ENCODE measurements around the gene KCNJ11. TPM values are rescaled to one million over a fixed set of nuclear protein-coding genes. Genes with fewer than 3 reads are reported as not detected.

The KCNJ11 gene
- total RNA-seq (2012; rRNA removed) (not detected in 2 replicates), polyA plus RNA-seq (2012; rRNA removed) (not detected in 2 replicates), Bru-seq, nascent RNA (not detected), BruChase-seq, experiment 1, labeled RNA remaining after a 6-hour chase (not detected), BruChase-seq, experiment 2, labeled RNA remaining after a 2-hour chase (percentile 17 among the genes with signal in this experiment)
- not detected in 2 replicates for polyA plus RNA-seq (2012; cell fraction: cytosol; rRNA removed)
- not detected in 2 replicates for polyA plus RNA-seq (2012; cell fraction: nucleus; rRNA removed; ENCODE audit: low replicate concordance)
- long read RNA-seq, result 0 reads

GRCh38 chr11:17388609-17389210, at the start of gene KCNJ11:
Gene KCNJ11 (minus strand): TSS chr11:17388659. CDS start chr11:17388091, 568 bp downstream.
- peak within 1 kb of the TSS; percentile 37 for H2AK9ac ChIP-seq (replicated peaks; ENCODE audit: low read depth, low read length, poor library complexity)
- H2BK15ac ChIP-seq (ENCODE audit: low read depth, low read length), result no peak within 1 kb of the TSS
- no peak for TF ChIP-seq USF2 (IDR thresholded peaks at IDR 0.05; ENCODE audit: low read depth, low read length)
- no peak for TF ChIP-seq BHLHE40 (IDR thresholded peaks at IDR 0.05; ENCODE audit: low read depth, low read length)
- no peak for TF ChIP-seq MAZ (IDR thresholded peaks at IDR 0.05; ENCODE audit: borderline replicate concordance, low read depth, low read length)
- TF ChIP-seq NFE2L2 (IDR thresholded peaks at IDR 0.05; ENCODE audit: low read depth, low read length), result no peak
- no peak for TF ChIP-seq RAD21 (IDR thresholded peaks at IDR 0.05; ENCODE audit: low read length)
- TF ChIP-seq FOS (IDR thresholded peaks at IDR 0.05; ENCODE audit: low read depth, low read length), result no peak
- TF ChIP-seq ELK1 (IDR thresholded peaks at IDR 0.05; ENCODE audit: borderline replicate concordance, low read depth, low read length), result no peak
- no peak for TF ChIP-seq RCOR1 (IDR thresholded peaks at IDR 0.05; ENCODE audit: insufficient replicate concordance, low read length)
- TF ChIP-seq RFX5 (IDR thresholded peaks at IDR 0.05; ENCODE audit: low read depth, low read length), result no peak
- TF ChIP-seq POLR2A (IDR thresholded peaks at IDR 0.05; ENCODE audit: low read depth, low read length), result no peak
- TF ChIP-seq MAFK (IDR thresholded peaks at IDR 0.05; ENCODE audit: low read depth, low read length), result no peak
- TF ChIP-seq CEBPB (IDR thresholded peaks at IDR 0.05; ENCODE audit: low read depth, low read length), result no peak
- no peak for TF ChIP-seq CTCF (conservative IDR thresholded peaks at IDR 0.05; ENCODE audit: low read depth, low read length)
- TF ChIP-seq MXI1 (IDR thresholded peaks at IDR 0.05; ENCODE audit: borderline replicate concordance, low read depth, low read length), result no peak

More at GRCh38 chr11:17388609-17389210, at the start of gene KCNJ11:
- in situ Hi-C loops (cut with MboI; ENCODE audit: low sequenced_read_pairs), result no loop called here
- H2BK120ac ChIP-seq (ENCODE audit: low read depth, low read length), result no peak within 1 kb of the TSS
- H3K4ac ChIP-seq (ENCODE audit: low read depth, low read length), result no peak within 1 kb of the TSS
- dilution Hi-C loops (cut with HindIII; ENCODE audit: low sequenced_read_pairs, unreplicated experiment), result no loop called here
- H2BK20ac ChIP-seq (ENCODE audit: low read depth, low read length), result no peak within 1 kb of the TSS
- CTCF ChIA-PET, result interaction anchor here (1.4 kb wide), 1 partner anchor 139 kb away, joined by 4 read pairs; no protein-coding TSS in a partner anchor
- H2BK5ac ChIP-seq (ENCODE audit: low read depth, low read length, poor library complexity, severe bottlenecking), result no peak within 1 kb of the TSS
- H3K23ac ChIP-seq (ENCODE audit: low read depth, low read length), result no peak within 1 kb of the TSS
- no peaks in the 10 kb centered on the region for H3K36me3 ChIP-seq (ENCODE audit: control insufficient read depth, insufficient read depth, low read length)
- no peaks in the 10 kb centered on the region for H3K79me1 ChIP-seq (ENCODE audit: low read depth in 1 of 2, low read length in 2 of 2)
- no peaks in the 10 kb centered on the region for H3K4me1 ChIP-seq (ENCODE audit: control insufficient read depth, insufficient read depth, low read length)
- H3K9ac ChIP-seq (ENCODE audit: low read depth, low read length), result no peak within 1 kb of the TSS
- 3% methylated on average over 32 of the region's 53 CpGs; no CpG with 5 or more reads in 1 of the 2 experiments for WGBS, 2 experiments (ENCODE audit: extremely low coverage in 2 of 2, insufficient read length in 1 of 2)
- H3K18ac ChIP-seq (ENCODE audit: low read depth, low read length), result no peak within 1 kb of the TSS
- DNase-seq, result no peak
- H2AFZ ChIP-seq (replicated peaks; ENCODE audit: low read length, poor library complexity), result peak within 1 kb of the TSS; percentile 89
- intact Hi-C loops (cut with micrococcal nuclease), result loop anchor here (1.0 kb wide), 1 partner anchor 116 kb away; no protein-coding TSS in a partner anchor
- no peaks in the 10 kb centered on the region for H4K20me1 ChIP-seq (ENCODE audit: insufficient read depth, low read length)
- no peak within 1 kb of the TSS for H3K27ac ChIP-seq (ENCODE audit: insufficient read depth, low read length)
- POLR2A ChIA-PET (ENCODE audit: unreplicated experiment), result no interaction called here
- peaks cover 24% of the 10 kb centered on the region; the same call in 1 of the 2 replicates for H3K27me3 ChIP-seq (ENCODE audit: control insufficient read depth, insufficient read depth, low read length)
- H2AK5ac ChIP-seq (ENCODE audit: low read depth, low read length), result no peak within 1 kb of the TSS
- H3K9me1 ChIP-seq (ENCODE audit: insufficient read depth, low read length), result peaks cover 1% of the 10 kb centered on the region; the same call in 1 of the 2 replicates
- no peaks in the 10 kb centered on the region for H3K9me3 ChIP-seq (ENCODE audit: control insufficient read depth, insufficient read depth, low read length)
- peak; percentile 51 for ATAC-seq (ENCODE audit: low read depth)
- no TSS peak for BruUV-seq (replicated peaks)
- no peak within 1 kb of the TSS for H3K14ac ChIP-seq (replicated peaks; ENCODE audit: low read depth, low read length)
- no peak within 1 kb of the TSS for H3K56ac ChIP-seq (ENCODE audit: extremely low read depth, insufficient read depth, low read length)
- H4K5ac ChIP-seq (ENCODE audit: low read depth, low read length), result no peak within 1 kb of the TSS
- H4K91ac ChIP-seq (ENCODE audit: insufficient read depth, low read depth, low read length), result no peak within 1 kb of the TSS
- H3K4me2 ChIP-seq (ENCODE audit: low read depth, low read length), result peak within 1 kb of the TSS; percentile 45; the same call in 1 of the 2 replicates
- peak within 1 kb of the TSS; percentile 21 for H3K4me3 ChIP-seq (ENCODE audit: insufficient read depth, low read depth, low read length)
- no peak within 1 kb of the TSS for H4K8ac ChIP-seq (ENCODE audit: low read depth in 2 of 2, low read length in 2 of 2)
